ENCODE measurements around the gene USP21. TPM values are rescaled to one million over a fixed set of nuclear protein-coding genes. Genes with fewer than 3 reads are reported as not detected.

USP21 gene
- total RNA-seq, 3 donors from 2014 or later (not counting 1 experiment from before 2014, with no cell fraction given), result 31.6 to 40.3 (median 35.3) TPM

- H3K4me1 Mint-ChIP-seq, result peaks cover 21 to 43% of the 10 kb centered on the region in 2 donors
Measured at GRCh38 chr1:161132410-161133219, 26.7 kb upstream of the USP21 start, which contains the start of gene DEDD. DEDD (minus strand) TSS chr1:161132667; CDS start chr1:161124462, 8,205 bp downstream.

GRCh38 chr1:161133220-161133740 is 26.0 kb upstream of the USP21 start:
- Histone ChIP-seq H3K27ac (ENCODE audit: low read length) (peak overlapping the region; percentile 81), H3K9me3 (ENCODE audit: control insufficient read depth, insufficient read depth, low read length) (no peaks in the 10 kb centered on the region), H3K4me1 (ENCODE audit: control insufficient read depth, insufficient read depth, low read length) (peaks cover 21% of the 10 kb centered on the region), H3K36me3 (ENCODE audit: control insufficient read depth, insufficient read depth, low read length) (peaks cover 3% of the 10 kb centered on the region), H3K27me3 (ENCODE audit: control insufficient read depth, insufficient read depth, low read length) (no peaks in the 10 kb centered on the region), H3K4me3 (ENCODE audit: low read length) (peak overlapping the region; percentile 77)
- WGBS (ENCODE audit: insufficient coverage), result 7% methylated on average over 11 of the region's 11 CpGs
- TF ChIP-seq CTCF (IDR thresholded peaks at IDR 0.05), result no peak
- no peaks in the 10 kb centered on the region for H3K27me3 Mint-ChIP-seq (ENCODE audit: low read depth in 2 of 2)
- intact Hi-C loops (cut with micrococcal nuclease), result loop anchor here (1.0 kb wide), 1 partner anchor 20 kb away; the partner anchor contains the start of gene UFC1
- DNase-seq (no peak), ATAC-seq (peak in 2 of 3 donors; percentile 2 to 5)
- no peaks in the 10 kb centered on the region for H3K36me3 Mint-ChIP-seq
- no peak overlapping the region for H3K4me3 Mint-ChIP-seq
- H3K27ac Mint-ChIP-seq, result no peak overlapping the region
- H3K4me1 Mint-ChIP-seq, result peaks cover 19 to 39% of the 10 kb centered on the region in 2 donors
- H3K9me3 Mint-ChIP-seq, result no peaks in the 10 kb centered on the region

More at GRCh38 chr1:161132410-161133219, 26.7 kb upstream of the USP21 start, which contains the start of gene DEDD:
- Histone ChIP-seq H3K36me3 (ENCODE audit: control insufficient read depth, insufficient read depth, low read length) (peaks cover 7% of the 10 kb centered on the region), H3K9me3 (ENCODE audit: control insufficient read depth, insufficient read depth, low read length) (no peaks in the 10 kb centered on the region), H3K4me3 (ENCODE audit: low read length) (peak within 1 kb of the TSS; percentile 77), H3K27me3 (ENCODE audit: control insufficient read depth, insufficient read depth, low read length) (no peaks in the 10 kb centered on the region), H3K4me1 (ENCODE audit: control insufficient read depth, insufficient read depth, low read length) (peaks cover 21% of the 10 kb centered on the region), H3K27ac (ENCODE audit: low read length) (peak within 1 kb of the TSS; percentile 81)
- under 1% methylated on average over 62 of the region's 68 CpGs for WGBS (ENCODE audit: insufficient coverage)
- Mint-ChIP-seq H3K27me3 (ENCODE audit: low read depth in 2 of 2) (no peaks in the 10 kb centered on the region), H3K4me3 (no peak within 1 kb of the TSS), H3K27ac (no peak within 1 kb of the TSS), H3K9me3 (no peaks in the 10 kb centered on the region), H3K36me3 (no peaks in the 10 kb centered on the region)
- ATAC-seq (peak; percentile 92 to 97 (median 95)), DNase-seq (peak; percentile 81 to 95)
- TF ChIP-seq CTCF (IDR thresholded peaks at IDR 0.05), result no peak
- intact Hi-C loops (cut with micrococcal nuclease), result loop anchor here (1.0 kb wide), 3 partner anchors 15 to 34 kb away; partner anchors contain the start of genes PPOX and UFC1

GRCh38 chr1:161137881-161138280 is 21.4 kb upstream of the USP21 start:
- Mint-ChIP-seq H3K27me3 (ENCODE audit: low read depth in 2 of 2) (no peaks in the 10 kb centered on the region), H3K9me3 (no peaks in the 10 kb centered on the region), H3K4me3 (no peak overlapping the region), H3K27ac (no peak overlapping the region), H3K4me1 (peaks cover 0 to 16% of the 10 kb centered on the region in 2 donors), H3K36me3 (no peaks in the 10 kb centered on the region)
- DNase-seq (no peak), ATAC-seq (no peak)
- no peaks in the 10 kb centered on the region for H3K27me3 ChIP-seq (ENCODE audit: control insufficient read depth, insufficient read depth, low read length)
- TF ChIP-seq CTCF (IDR thresholded peaks at IDR 0.05), result no peak
- 94% methylated on average over 3 of the region's 3 CpGs for WGBS (ENCODE audit: insufficient coverage)
- no peak overlapping the region for H3K27ac ChIP-seq (ENCODE audit: low read length)
- H3K4me3 ChIP-seq (ENCODE audit: low read length), result no peak overlapping the region
- intact Hi-C loops (cut with micrococcal nuclease), result no loop called here
- no peaks in the 10 kb centered on the region for H3K36me3 ChIP-seq (ENCODE audit: control insufficient read depth, insufficient read depth, low read length)
- peaks cover 12% of the 10 kb centered on the region for H3K4me1 ChIP-seq (ENCODE audit: control insufficient read depth, insufficient read depth, low read length)
- no peaks in the 10 kb centered on the region for H3K9me3 ChIP-seq (ENCODE audit: control insufficient read depth, insufficient read depth, low read length)
